HepG2 (cell line): ENCODE data around the gene PDGFA. TPM values are rescaled to one million over a fixed set of nuclear protein-coding genes. Genes with fewer than 3 reads are reported as not detected.
A peak's percentile ranks its signal among the peaks of the same experiment; 100 is the strongest.

Experiments
- AHDC1 ChIP-seq: sonication (generic); formaldehyde crosslinking; IDR thresholded peaks from 2 replicates; pipeline ENCODE4 v1.5.1; 2020; ENCODE audit warnings: mild to moderate bottlenecking, missing genetic modification reagents, borderline replicate concordance
- CCDC6 ChIP-seq: sonication (generic); formaldehyde crosslinking; IDR thresholded peaks from 2 replicates; pipeline ENCODE4 v1.8.1; 2022; ENCODE audit warnings: mild to moderate bottlenecking, missing genetic modification reagents, moderate library complexity
- DR1 ChIP-seq: sonication (generic); formaldehyde crosslinking; IDR thresholded peaks from 2 replicates; pipeline ENCODE4 v1.8.0; 2021; ENCODE audit warnings: mild to moderate bottlenecking, missing genetic modification reagents, inconsistent platforms
- ETV6 ChIP-seq: sonication (generic); formaldehyde crosslinking; conservative IDR thresholded peaks from 2 replicates; pipeline ENCODE4 v1.4.0; 2020; ENCODE audit warnings: missing genetic modification reagents
- GATAD2A ChIP-seq: IDR thresholded peaks from 2 replicates; pipeline ENCODE4 v1.6.1; 2016
- HNRNPL ChIP-seq: fragments of 200-400 bp; formaldehyde crosslinking; IDR thresholded peaks from 2 replicates; pipeline ENCODE4 v1.6.1; 2017; ENCODE audit warnings: mild to moderate bottlenecking, low read depth, low read length
- KDM4B ChIP-seq: sonication (generic); formaldehyde crosslinking; IDR thresholded peaks from 2 replicates; pipeline ENCODE4 v1.4.0; 2020; ENCODE audit warnings: missing genetic modification reagents
- MAFG ChIP-seq: sonication (generic); formaldehyde crosslinking; IDR thresholded peaks from 2 replicates; pipeline ENCODE4 v1.5.1; 2020; ENCODE audit warnings: mild to moderate bottlenecking, missing genetic modification reagents
- PATZ1 ChIP-seq: sonication (generic); formaldehyde crosslinking; IDR thresholded peaks from 2 replicates; pipeline ENCODE4 v1.4.0; 2020; ENCODE audit warnings: missing genetic modification reagents
- PAWR ChIP-seq: sonication (generic); formaldehyde crosslinking; IDR thresholded peaks from 2 replicates; pipeline ENCODE4 v1.4.0; 2020; ENCODE audit warnings: missing genetic modification reagents, mild to moderate bottlenecking, borderline replicate concordance
- POLR2A ChIP-seq, 2 experiments: IDR thresholded peaks; 2 replicates each; pipeline ENCODE4 v1.6.1; 2011; ENCODE audit warnings: low read depth in 2 of 2, low read length in 2 of 2, mild to moderate bottlenecking in 1 of 2, moderate library complexity in 1 of 2; ENCODE audit not compliant: insufficient read depth in 1 of 2
- SMARCE1 ChIP-seq: fragments of 450-650 bp; IDR thresholded peaks from 2 replicates; pipeline ENCODE4 v1.6.1; 2017; ENCODE audit warnings: borderline replicate concordance
- TP53 ChIP-seq: sonication (generic); formaldehyde crosslinking; conservative IDR thresholded peaks from 2 replicates; pipeline ENCODE4 v1.4.0; 2020; ENCODE audit warnings: missing genetic modification reagents
- ZNF121 ChIP-seq: sonication (generic); formaldehyde crosslinking; IDR thresholded peaks from 2 replicates; pipeline ENCODE4 v1.5.0; 2020; ENCODE audit warnings: mild to moderate bottlenecking, missing genetic modification reagents
- ZNF138 ChIP-seq: sonication (generic); formaldehyde crosslinking; IDR thresholded peaks from 2 replicates; pipeline ENCODE4 v1.5.0; 2020; ENCODE audit warnings: mild to moderate bottlenecking, low read depth, missing genetic modification reagents
- ZNF292 ChIP-seq: sonication (generic); formaldehyde crosslinking; IDR thresholded peaks from 2 replicates; pipeline ENCODE4 v1.8.1; 2022; ENCODE audit warnings: mild to moderate bottlenecking, low read depth, missing genetic modification reagents, borderline replicate concordance
- ZNF30 ChIP-seq: sonication (generic); formaldehyde crosslinking; IDR thresholded peaks from 2 replicates; pipeline ENCODE4 v1.5.0; 2020; ENCODE audit warnings: mild to moderate bottlenecking, missing genetic modification reagents
- ZNF557 ChIP-seq: sonication (generic); formaldehyde crosslinking; IDR thresholded peaks from 2 replicates; pipeline ENCODE4 v1.4.0; 2020; ENCODE audit warnings: missing genetic modification reagents
- ZNF580 ChIP-seq: IDR thresholded peaks from 2 replicates; pipeline ENCODE4 v1.6.1; 2016; ENCODE audit warnings: low read depth, borderline replicate concordance
- ZNF710 ChIP-seq: sonication (generic); formaldehyde crosslinking; IDR thresholded peaks from 2 replicates; pipeline ENCODE4 v1.5.0; 2020; ENCODE audit warnings: mild to moderate bottlenecking, missing genetic modification reagents, borderline replicate concordance
- ZNF768 ChIP-seq: sonication (generic); formaldehyde crosslinking; IDR thresholded peaks from 2 replicates; pipeline ENCODE4 v1.4.0; 2020; ENCODE audit warnings: missing genetic modification reagents
- ZNF780A ChIP-seq: sonication (generic); formaldehyde crosslinking; IDR thresholded peaks from 2 replicates; pipeline ENCODE4 v1.8.0; 2022; ENCODE audit warnings: mild to moderate bottlenecking, missing genetic modification reagents, moderate library complexity
- polyA plus RNA-seq, 8 experiments: library from polyadenylated mRNA; depleted of rRNA in 3 of 8; stranded (reverse) in 7 of 8; unstranded in 1 of 8; fragments of >200 nt; fragmentation: Illumina TruSeq in 4 of 8; extraction: Trizol in 4 of 8; gene quantifications; 2 replicates each; pipeline versions ENCODE4 v1.2.1 to v1.2.3, GENCODE V29; 2011 to 2016; ENCODE audit warnings: low read depth in 4 of 8, missing spikeins in 1 of 8, mixed read lengths in 1 of 8; ENCODE audit not compliant: insufficient read depth in 1 of 8
- total RNA-seq, 5 experiments: library from RNA; depleted of rRNA; stranded (reverse); fragments of >200 nt; fragmentation: Illumina TruSeq; extraction: Trizol; gene quantifications; 2 replicates each; pipeline ENCODE4 v1.2.3, GENCODE V29; 2016; ENCODE audit warnings: low read depth in 1 of 5

The PDGFA gene
- total and polyA plus RNA-seq, 2 of the 13 experiments (the other 11 are each of a cell fraction or from before 2014, with no cell fraction given), result 1.5 to 3.4 TPM

- TF ChIP-seq AHDC1 (CRISPR knock-in tag), result no peak
- no peak for TF ChIP-seq DR1 (CRISPR knock-in tag)
- TF ChIP-seq HNRNPL, result peak; percentile 97
- peak; percentile 57; the same call in 1 of the 2 replicates for TF ChIP-seq ZNF710 (CRISPR knock-in tag)
- TF ChIP-seq SMARCE1, result no peak
- TF ChIP-seq ZNF580 (CRISPR knock-in tag), result no peak
- TF ChIP-seq ZNF780A, result no peak
- TF ChIP-seq PATZ1, result peak; percentile 94
- TF ChIP-seq ZNF138 (CRISPR knock-in tag), result no peak
- no peak for TF ChIP-seq ETV6 (CRISPR knock-in tag)
- no peak for TF ChIP-seq KDM4B
- no peak for TF ChIP-seq POLR2A (IDR thresholded peaks at IDR 0.05; ENCODE audit: insufficient read depth in 1 of 2, low read depth in 2 of 2, low read length in 2 of 2)
- no peak for TF ChIP-seq MAFG
- no peak for TF ChIP-seq ZNF30 (CRISPR knock-in tag)
- no peak for TF ChIP-seq PAWR (CRISPR knock-in tag)
- no peak for TF ChIP-seq ZNF121 (CRISPR knock-in tag)
- no peak for TF ChIP-seq ZNF292
- no peak for TF ChIP-seq TP53 (CRISPR knock-in tag)
- TF ChIP-seq ZNF768 (CRISPR knock-in tag), result no peak
- TF ChIP-seq CCDC6 (CRISPR knock-in tag), result no peak
- no peak for TF ChIP-seq ZNF557 (CRISPR knock-in tag)
- TF ChIP-seq GATAD2A (CRISPR knock-in tag), result peak; percentile 61; the same call in 1 of the 2 replicates
Observed at GRCh38 chr7:461453-462172, 58.0 kb downstream of the PDGFA start (continued).
